NB4 (cell line): ENCODE results near the gene DGCR6L.

Experiments
- CTCF ChIP-seq: IDR thresholded peaks from one replicate; pipeline ENCODE4 v1.5.1; 2012; ENCODE audit warnings: low read depth, low read length
- TF ChIP-seq, protein P1 (sequence below): IDR thresholded peaks from 2 replicates; pipeline ENCODE4 v1.6.1; 2011; ENCODE audit warnings: low read depth, low read length

GRCh38 chr22:20271114-20271994 lies 48.5 kb downstream of the DGCR6L start:
- TF ChIP-seq CTCF = no peak
- TF ChIP-seq, protein P1, sequence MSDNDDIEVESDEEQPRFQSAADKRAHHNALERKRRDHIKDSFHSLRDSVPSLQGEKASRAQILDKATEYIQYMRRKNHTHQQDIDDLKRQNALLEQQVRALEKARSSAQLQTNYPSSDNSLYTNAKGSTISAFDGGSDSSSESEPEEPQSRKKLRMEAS = no peak
